ENCODE results near the gene SPACA1. TPM values are rescaled to one million over a fixed set of nuclear protein-coding genes. Genes with fewer than 3 reads are reported as not detected.

SPACA1 gene
- total and polyA plus RNA-seq, 2 donors from 2014 or later, result not detected

DNA sequence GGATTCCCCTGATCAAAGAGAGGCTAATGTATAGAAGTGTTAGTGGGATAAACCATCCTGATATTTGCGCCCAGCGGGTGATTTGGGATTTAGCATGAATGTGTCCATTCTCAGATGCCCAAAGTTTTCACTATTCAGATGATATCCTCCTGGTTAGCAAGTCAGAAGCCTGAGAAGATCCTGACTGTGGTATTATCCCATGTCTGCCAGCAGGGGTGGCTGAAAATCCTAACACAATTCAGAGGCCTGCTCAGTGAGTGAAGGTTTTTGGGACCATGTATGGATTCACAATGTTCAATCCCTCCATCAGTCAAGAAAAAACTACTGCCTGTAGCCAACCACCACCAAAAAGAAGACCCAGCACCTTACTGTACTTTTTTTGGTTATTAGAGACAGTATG, 34.1 kb upstream of the SPACA1 start:
- H3K27ac ChIP-seq (ENCODE audit: low read depth in 2 of 2, low read length in 2 of 2), result no peak overlapping the region
- FAIRE-seq (no peak), DNase-seq (no peak)
- H3K9ac ChIP-seq (ENCODE audit: low read length in 3 of 3), result no peak overlapping the region
- H3K4me3 ChIP-seq (ENCODE audit: low read length in 3 of 3), result no peak overlapping the region
- no peaks in the 10 kb centered on the region for H3K9me3 ChIP-seq (ENCODE audit: control insufficient read depth in 2 of 3, insufficient read depth in 1 of 3, low read length in 3 of 3)
- TF ChIP-seq, protein P1, sequence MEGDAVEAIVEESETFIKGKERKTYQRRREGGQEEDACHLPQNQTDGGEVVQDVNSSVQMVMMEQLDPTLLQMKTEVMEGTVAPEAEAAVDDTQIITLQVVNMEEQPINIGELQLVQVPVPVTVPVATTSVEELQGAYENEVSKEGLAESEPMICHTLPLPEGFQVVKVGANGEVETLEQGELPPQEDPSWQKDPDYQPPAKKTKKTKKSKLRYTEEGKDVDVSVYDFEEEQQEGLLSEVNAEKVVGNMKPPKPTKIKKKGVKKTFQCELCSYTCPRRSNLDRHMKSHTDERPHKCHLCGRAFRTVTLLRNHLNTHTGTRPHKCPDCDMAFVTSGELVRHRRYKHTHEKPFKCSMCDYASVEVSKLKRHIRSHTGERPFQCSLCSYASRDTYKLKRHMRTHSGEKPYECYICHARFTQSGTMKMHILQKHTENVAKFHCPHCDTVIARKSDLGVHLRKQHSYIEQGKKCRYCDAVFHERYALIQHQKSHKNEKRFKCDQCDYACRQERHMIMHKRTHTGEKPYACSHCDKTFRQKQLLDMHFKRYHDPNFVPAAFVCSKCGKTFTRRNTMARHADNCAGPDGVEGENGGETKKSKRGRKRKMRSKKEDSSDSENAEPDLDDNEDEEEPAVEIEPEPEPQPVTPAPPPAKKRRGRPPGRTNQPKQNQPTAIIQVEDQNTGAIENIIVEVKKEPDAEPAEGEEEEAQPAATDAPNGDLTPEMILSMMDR (IDR thresholded peaks at IDR 0.05; ENCODE audit: borderline replicate concordance, extremely low read depth, insufficient read depth), result no peak
- intact Hi-C loops (cut with DNase I), result no loop called here
- H3K27me3 ChIP-seq (ENCODE audit: control insufficient read depth, insufficient read depth, low read length), result no peaks in the 10 kb centered on the region
- peaks cover 0 to 2% (median 0%) of the 10 kb centered on the region in 3 donors for H3K4me1 ChIP-seq (ENCODE audit: control insufficient read depth in 2 of 3, insufficient read depth in 2 of 3, low read depth in 1 of 3, low read length in 3 of 3)
- no peaks in the 10 kb centered on the region for H3K36me3 ChIP-seq (ENCODE audit: control insufficient read depth in 2 of 3, insufficient read depth in 3 of 3, low read length in 3 of 3)

DNA sequence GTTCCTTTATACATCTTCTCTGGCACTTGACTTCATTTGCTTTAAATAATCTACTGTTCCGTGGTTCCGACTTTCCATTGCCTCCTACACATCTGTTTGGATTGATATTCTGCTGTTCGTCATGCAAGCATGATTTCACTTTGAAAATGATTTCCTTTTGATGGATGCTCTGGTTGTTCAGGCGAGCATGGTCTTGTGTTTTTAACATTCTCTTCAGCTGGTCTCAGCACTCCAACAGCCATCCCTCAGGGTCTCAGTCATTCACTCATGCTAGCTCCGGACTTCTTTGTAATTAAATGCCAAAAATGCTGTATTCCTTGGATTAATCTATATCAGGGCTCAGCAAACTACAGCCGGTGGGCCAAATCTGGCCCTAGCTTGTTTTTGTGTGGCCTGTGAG, 27.2 kb upstream of the SPACA1 start:
- intact Hi-C loops (cut with DNase I), result no loop called here
- H3K4me1 ChIP-seq (ENCODE audit: control insufficient read depth in 2 of 3, insufficient read depth in 2 of 3, low read depth in 1 of 3, low read length in 3 of 3), result peaks cover 0 to 2% (median 0%) of the 10 kb centered on the region in 3 donors
- no peak overlapping the region for H3K27ac ChIP-seq (ENCODE audit: low read depth in 2 of 2, low read length in 2 of 2)
- H3K36me3 ChIP-seq (ENCODE audit: control insufficient read depth in 2 of 3, insufficient read depth in 3 of 3, low read length in 3 of 3), result no peaks in the 10 kb centered on the region
- H3K27me3 ChIP-seq (ENCODE audit: control insufficient read depth, insufficient read depth, low read length), result no peaks in the 10 kb centered on the region
- no peak for FAIRE-seq
- no peak for DNase-seq
- TF ChIP-seq, protein P1 (IDR thresholded peaks at IDR 0.05; ENCODE audit: borderline replicate concordance, extremely low read depth, insufficient read depth), result no peak
- no peaks in the 10 kb centered on the region for H3K9me3 ChIP-seq (ENCODE audit: control insufficient read depth in 2 of 3, insufficient read depth in 1 of 3, low read length in 3 of 3)
- no peak overlapping the region for H3K4me3 ChIP-seq (ENCODE audit: low read length in 3 of 3)
- no peak overlapping the region for H3K9ac ChIP-seq (ENCODE audit: low read length in 3 of 3)

DNA sequence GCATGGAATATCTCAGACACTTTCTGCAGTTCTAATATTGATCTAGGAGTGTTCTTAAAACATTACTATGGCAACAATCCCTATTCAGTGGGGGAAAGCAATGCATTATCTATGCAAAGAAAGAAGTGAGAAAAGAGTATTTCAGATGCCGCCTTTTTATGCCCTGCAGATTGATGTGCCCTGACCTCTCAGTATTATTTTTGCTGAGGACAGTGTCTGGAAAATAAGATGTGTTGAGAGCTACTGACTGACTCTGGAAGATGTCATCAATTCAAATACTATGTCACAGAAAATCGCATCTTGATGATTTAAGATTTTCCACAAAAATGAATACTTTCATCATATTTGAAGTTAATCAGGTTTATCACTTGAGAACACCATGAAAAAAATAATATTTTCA, 22.9 kb upstream of the SPACA1 start:
- Histone ChIP-seq H3K36me3 (ENCODE audit: control insufficient read depth in 2 of 3, insufficient read depth in 3 of 3, low read length in 3 of 3) (no peaks in the 10 kb centered on the region), H3K4me3 (ENCODE audit: low read length in 3 of 3) (no peak overlapping the region), H3K27ac (ENCODE audit: low read depth in 2 of 2, low read length in 2 of 2) (no peak overlapping the region), H3K27me3 (ENCODE audit: control insufficient read depth, insufficient read depth, low read length) (no peaks in the 10 kb centered on the region), H3K4me1 (ENCODE audit: control insufficient read depth in 2 of 3, insufficient read depth in 2 of 3, low read depth in 1 of 3, low read length in 3 of 3) (no peaks in the 10 kb centered on the region), H3K9ac (ENCODE audit: low read length in 3 of 3) (no peak overlapping the region), H3K9me3 (ENCODE audit: control insufficient read depth in 2 of 3, insufficient read depth in 1 of 3, low read length in 3 of 3) (peaks cover 0 to 8% (median 2%) of the 10 kb centered on the region in 3 donors)
- no peak for FAIRE-seq
- intact Hi-C loops (cut with DNase I), result no loop called here
- no peak for DNase-seq
- TF ChIP-seq, protein P1 (IDR thresholded peaks at IDR 0.05; ENCODE audit: borderline replicate concordance, extremely low read depth, insufficient read depth), result no peak

DNA sequence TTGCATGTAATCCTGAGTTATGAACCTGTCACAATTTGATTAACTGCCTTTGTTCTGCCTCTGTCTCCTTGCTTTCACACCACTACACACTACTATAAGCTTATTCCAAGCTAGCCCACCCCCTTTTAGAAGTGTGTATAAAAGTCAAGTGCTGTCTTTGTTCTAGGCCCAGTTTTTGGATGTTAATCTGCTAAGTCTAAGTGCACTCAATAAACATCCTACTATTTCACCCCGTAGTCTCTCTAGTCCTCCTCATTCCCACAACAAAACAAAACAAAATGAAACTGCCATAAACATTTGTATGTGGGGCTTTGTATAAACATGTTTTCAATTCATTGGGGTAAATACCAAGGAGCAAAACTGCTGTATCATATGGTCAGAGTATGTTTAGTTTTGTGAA, 16.1 kb upstream of the SPACA1 start:
- no peak overlapping the region for H3K9ac ChIP-seq (ENCODE audit: low read length in 3 of 3)
- H3K27me3 ChIP-seq (ENCODE audit: control insufficient read depth, insufficient read depth, low read length), result no peaks in the 10 kb centered on the region
- intact Hi-C loops (cut with DNase I), result no loop called here
- no peaks in the 10 kb centered on the region for H3K36me3 ChIP-seq (ENCODE audit: control insufficient read depth in 2 of 3, insufficient read depth in 3 of 3, low read length in 3 of 3)
- peaks cover 0 to 25% (median 8%) of the 10 kb centered on the region in 3 donors for H3K9me3 ChIP-seq (ENCODE audit: control insufficient read depth in 2 of 3, insufficient read depth in 1 of 3, low read length in 3 of 3)
- H3K4me1 ChIP-seq (ENCODE audit: control insufficient read depth in 2 of 3, insufficient read depth in 2 of 3, low read depth in 1 of 3, low read length in 3 of 3), result no peaks in the 10 kb centered on the region
- no peak overlapping the region for H3K27ac ChIP-seq (ENCODE audit: low read depth in 2 of 2, low read length in 2 of 2)
- TF ChIP-seq, protein P1 (IDR thresholded peaks at IDR 0.05; ENCODE audit: borderline replicate concordance, extremely low read depth, insufficient read depth), result no peak
- FAIRE-seq (no peak), DNase-seq (no peak)
- no peak overlapping the region for H3K4me3 ChIP-seq (ENCODE audit: low read length in 3 of 3)

Data from kidney (tissue), 14 donors.